G401.6 (cell line): ENCODE results near the gene SERINC5.
"Not testable (repeated sequence)": the region's sequence is repeated elsewhere in the genome, so short reads cannot be mapped to it uniquely, and the experiment has no call there.

Experiments
- FAIRE-seq: peaks from 2 replicates; lab custom pipeline; 2012; peaks lifted over from hg19 to GRCh38; lab: Jason Lieb, UNC

Gene SERINC5

GRCh38 chr5:80255811-80256712, at the start of gene SERINC5:
Gene SERINC5, minus strand, starts transcription at chr5:80256048. Its CDS starts 126 bp downstream, at chr5:80255922.
- FAIRE-seq: no peak

DNA sequence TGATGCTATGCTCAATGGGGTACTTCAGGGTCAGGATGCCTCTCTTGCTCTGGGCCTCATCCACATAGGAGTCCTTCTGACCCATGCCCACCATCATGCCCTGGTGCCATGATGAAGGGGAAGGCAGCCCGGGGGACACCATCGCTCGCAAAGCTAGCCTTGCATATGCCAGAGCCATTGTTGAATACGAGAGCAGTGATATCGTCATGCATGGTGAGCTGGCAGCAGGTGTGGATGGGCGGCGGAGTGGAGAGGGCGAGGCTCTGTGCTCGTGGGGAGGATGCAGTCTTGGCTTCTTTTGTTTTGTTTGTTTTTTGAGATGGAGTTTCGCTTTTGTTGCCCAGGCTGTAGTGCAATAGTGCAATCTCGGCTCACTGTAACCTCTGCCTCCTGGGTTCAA, 46.8 kb upstream of the SERINC5 start:
- FAIRE-seq: no peak

DNA sequence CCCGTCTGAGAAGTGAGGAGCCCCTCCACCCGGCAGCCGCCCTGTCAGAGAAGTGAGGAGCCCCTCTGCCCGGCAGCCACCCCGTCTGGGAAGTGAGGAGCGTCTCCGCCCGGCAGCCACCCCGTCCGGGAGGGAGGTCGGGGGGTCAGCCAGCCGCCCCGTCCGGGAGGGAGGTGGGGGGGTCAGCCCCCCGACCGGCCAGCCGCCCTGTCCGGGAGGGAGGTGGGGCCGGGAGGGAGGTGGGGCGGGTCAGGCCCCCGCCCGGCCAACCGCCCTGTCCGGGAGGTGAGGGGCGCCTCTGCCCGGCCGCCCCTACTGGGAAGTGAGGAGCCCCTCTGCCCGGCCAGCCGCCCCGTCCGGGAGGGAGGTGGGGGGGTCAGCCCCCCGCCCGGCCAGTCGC, 45.5 kb upstream of the SERINC5 start:
- FAIRE-seq: not testable (repeated sequence)

DNA sequence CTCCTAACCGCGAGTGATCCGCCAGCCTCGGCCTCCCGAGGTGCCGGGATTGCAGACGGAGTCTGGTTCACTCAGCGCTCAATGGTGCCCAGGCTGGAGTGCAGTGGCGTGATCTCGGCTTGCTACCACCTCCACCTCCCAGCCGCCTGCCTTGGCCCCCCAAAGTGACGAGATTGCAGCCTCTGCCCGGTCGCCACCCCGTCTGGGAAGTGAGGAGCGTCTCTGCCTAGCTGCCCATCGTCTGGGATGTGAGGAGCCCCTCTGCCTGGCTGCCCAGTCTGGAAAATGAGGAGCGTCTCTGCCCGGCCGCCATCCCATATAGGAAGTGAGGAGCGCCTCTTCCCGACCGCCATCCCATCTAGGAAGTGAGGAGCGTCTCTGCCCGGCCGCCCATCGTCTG, 44.9 kb upstream of the SERINC5 start:
- not testable (repeated sequence) for FAIRE-seq

- FAIRE-seq: no peak
These were observed 44.3 kb upstream of the SERINC5 start for GRCh38 chr5:80300125-80300524.

DNA sequence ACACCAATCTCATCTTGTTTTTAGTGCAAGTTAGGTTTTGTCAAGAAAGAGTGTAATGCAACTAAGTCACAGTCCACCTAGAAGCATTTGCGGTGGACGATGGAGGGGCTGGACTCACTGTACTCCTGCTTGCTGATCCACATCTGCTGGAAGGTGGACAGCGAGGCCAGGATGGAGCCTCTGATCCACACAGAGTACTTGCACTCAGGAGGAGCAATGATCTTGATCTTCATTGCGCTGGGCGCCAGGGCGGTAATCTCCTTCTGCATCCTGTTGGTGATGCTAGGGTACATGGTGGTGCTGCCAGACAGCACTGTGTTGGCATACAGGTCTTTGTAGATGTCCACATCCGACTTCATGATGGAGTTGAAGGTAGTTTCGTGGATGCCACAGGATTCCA, 43.8 kb upstream of the SERINC5 start:
- no peak for FAIRE-seq

- FAIRE-seq: no peak
These were observed 40.3 kb upstream of the SERINC5 start for GRCh38 chr5:80296121-80296520.

GRCh38 chr5:80291761-80292160, 35.9 kb upstream of the SERINC5 start:
- FAIRE-seq: no peak

DNA sequence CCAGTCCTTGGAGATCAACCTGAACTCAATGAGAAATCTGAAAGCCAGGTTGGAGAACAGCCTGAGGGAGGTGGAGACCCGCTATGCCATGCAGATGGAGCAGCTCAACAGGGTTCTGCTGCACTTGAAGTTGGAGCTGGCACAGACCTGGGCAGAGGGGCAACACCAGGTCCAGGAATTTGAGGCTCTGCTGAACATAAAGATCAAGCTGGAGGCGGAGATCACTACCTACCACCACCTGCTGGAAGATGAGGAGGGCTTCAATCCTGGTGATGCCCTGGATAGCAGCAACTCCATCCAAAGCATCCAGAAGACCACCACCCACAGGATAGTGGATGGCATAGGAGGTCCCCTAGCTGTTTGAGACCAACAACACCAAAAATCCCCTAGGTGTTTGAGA, 33.5 kb upstream of the SERINC5 start:
- FAIRE-seq: no peak

DNA sequence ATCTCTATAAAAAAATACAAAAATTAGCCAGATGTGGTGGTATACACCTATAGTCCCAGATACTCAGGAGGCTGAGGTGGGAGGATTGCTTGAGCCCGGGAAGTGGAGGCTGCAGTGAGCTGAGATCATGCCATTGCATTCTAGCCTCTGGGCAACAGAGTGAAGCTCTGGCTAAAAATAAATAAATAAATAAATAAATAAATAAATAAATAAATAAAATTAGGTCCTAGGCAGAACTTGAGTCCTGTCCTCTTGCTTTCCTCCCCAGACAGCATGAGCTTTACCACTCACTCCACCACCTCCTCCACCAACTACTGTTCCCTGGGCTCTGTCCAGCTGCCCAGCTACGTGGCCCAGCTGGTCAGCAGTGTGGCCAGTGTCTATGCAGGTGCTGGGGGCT, 32.3 kb upstream of the SERINC5 start:
- no peak for FAIRE-seq

GRCh38 chr5:80284720-80285119, 28.9 kb upstream of the SERINC5 start:
- no peak for FAIRE-seq

DNA sequence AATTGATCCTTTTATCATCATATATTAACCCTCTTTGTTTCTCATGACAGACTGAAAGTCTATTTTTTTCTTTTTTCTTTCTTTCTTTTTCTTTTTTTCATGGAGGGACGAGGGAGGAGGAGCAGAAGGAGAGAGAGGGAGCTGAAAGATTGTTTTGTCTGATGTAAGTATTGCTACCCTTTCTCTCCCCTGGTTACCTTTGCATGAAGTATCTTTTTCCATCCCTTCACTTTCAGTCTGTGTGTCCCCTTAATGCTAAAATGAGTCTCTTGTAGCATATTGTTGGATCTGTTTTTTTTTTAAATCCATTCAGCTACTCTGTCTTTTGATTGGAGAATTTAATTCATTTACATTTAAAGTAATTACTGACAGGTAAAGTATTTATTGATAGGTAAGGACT, 27.5 kb upstream of the SERINC5 start:
- FAIRE-seq: no peak

DNA sequence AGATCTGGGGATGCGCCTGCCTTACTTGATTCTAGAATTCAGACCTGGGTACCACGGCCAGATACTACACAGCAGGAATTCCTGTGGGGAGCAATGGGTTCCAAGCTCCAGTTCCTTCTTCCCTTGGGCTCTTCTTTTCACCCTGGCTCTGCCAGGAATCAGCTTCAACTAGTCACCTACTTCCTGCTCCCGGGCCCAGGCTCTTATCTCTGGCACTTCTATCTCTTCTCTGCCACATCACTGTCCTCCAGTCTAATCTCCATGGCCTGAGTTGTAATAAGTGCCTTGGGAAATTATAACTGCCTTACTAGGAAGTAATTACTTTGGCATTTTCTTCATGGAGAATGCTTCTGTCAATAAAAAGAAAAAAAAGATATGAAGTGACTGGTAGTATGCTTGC, 26.2 kb upstream of the SERINC5 start:
- no peak for FAIRE-seq

GRCh38 chr5:80277191-80277590, 21.3 kb upstream of the SERINC5 start:
- no peak for FAIRE-seq

- FAIRE-seq: no peak
These were observed 20.3 kb upstream of the SERINC5 start for GRCh38 chr5:80276186-80276585.

DNA sequence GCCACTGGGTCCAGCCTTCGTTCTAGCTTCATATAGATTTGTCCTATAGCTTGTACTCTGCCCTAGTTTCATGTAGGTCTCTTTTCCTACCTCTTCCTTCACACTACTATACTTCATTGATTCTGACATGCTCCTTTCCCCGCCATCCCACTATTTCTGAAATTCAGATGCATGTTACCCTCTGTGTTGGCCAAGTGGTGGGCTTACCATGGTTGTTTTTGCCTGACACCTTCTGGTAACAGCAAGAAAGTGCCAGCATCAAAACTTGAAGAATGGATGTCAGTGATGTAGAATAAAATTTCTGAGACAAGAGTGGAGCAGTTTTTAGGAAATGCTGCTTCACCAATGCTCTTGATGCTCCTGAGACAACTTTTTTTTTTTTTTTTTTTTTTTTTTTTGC, 19.5 kb upstream of the SERINC5 start:
- no peak for FAIRE-seq

- not testable (repeated sequence) for FAIRE-seq
These were observed 14.7 kb upstream of the SERINC5 start for GRCh38 chr5:80270543-80270942.

- FAIRE-seq: no peak
These were observed 14.2 kb upstream of the SERINC5 start for GRCh38 chr5:80269991-80270438.

GRCh38 chr5:80268916-80269315, 13.1 kb upstream of the SERINC5 start:
- no peak for FAIRE-seq

DNA sequence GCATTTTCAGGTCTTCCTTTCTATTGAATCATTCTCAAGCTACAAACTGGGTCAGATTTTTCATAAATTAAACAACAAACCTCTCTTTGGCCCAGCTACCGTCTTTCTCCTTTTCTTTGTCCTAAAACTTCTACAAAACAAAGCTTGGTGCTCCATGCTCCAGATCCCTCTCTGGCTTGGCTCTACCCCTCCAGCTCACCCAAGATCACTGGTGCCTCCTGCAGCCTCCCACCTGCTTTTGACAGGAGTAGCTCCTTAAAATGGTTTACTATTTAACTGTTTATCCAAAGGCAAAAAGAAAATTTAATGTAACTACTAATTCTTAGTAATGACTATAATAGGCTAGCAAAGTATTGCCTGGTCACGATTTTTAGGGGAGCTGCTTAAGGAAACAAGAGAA, 10.7 kb upstream of the SERINC5 start:
- no peak for FAIRE-seq

GRCh38 chr5:80260461-80260860, 4.6 kb upstream of the SERINC5 start:
- no peak for FAIRE-seq

DNA sequence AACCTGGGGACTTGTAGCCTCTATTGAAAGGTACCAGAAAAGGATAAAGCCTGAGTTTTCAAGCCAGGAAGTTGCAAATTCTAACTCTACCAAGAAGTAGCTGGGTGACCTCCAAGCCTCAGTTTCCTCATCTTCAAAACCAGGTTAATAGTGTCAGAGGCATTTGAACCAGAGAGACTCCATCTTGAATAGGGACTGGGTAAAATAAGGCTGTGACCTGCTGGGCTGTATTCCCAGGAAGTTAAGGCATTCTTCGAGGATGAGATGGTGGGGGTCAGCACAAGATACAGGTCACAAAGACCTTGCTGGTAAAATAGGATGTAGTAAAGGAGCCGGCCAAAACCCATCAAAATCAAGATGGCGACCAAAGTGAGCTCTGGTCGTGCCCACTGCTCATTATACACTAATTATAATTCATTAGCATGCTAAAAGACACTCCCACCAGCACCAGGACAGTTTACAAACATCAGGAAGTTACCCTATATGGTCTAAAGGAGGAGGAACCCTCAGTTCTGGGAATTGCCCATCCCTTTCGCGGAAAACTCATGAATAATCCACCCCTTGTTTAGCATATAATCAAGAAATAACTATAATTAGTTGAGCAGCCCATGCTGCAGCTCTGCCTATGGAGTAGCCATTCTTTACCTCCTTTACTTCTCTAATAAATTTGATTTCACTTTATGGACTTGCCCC, 3.8 kb upstream of the SERINC5 start:
- no peak for FAIRE-seq

GRCh38 chr5:80255431-80255810, 427 bp downstream of the SERINC5 start:
- no peak for FAIRE-seq
